DMS79 (cell line): ENCODE results near the gene KATNAL2.

Experiments
- DNase-seq: peaks from one replicate; lab custom pipeline; 2025; lab: John Stamatoyannopoulos, UW

Gene KATNAL2

GRCh38 chr18:46917108-46917802 lies at the start of gene KATNAL2, which contains the start of gene PIAS2:
TSS of gene KATNAL2 (plus strand) at chr18:46917602. CDS start at chr18:46946873, 29,271 bp downstream.
TSS of gene PIAS2 (minus strand) at chr18:46917507. CDS start at chr18:46917345, 162 bp downstream.
- peak; percentile 44 for DNase-seq

- DNase-seq, result no peak
Measured at GRCh38 chr18:46868169-46868921, 49.1 kb upstream of the KATNAL2 start.

GRCh38 chr18:46877329-46877987 lies 39.9 kb upstream of the KATNAL2 start:
- DNase-seq, result no peak

GRCh38 chr18:46883180-46883579 lies 34.2 kb upstream of the KATNAL2 start:
- DNase-seq, result no peak

- no peak for DNase-seq
Measured at GRCh38 chr18:46886893-46887292, 30.5 kb upstream of the KATNAL2 start.

- DNase-seq, result no peak
Measured at GRCh38 chr18:46888965-46889364, 28.4 kb upstream of the KATNAL2 start.

GRCh38 chr18:46891742-46892214 lies 25.6 kb upstream of the KATNAL2 start:
- DNase-seq, result no peak

- no peak for DNase-seq
Measured at GRCh38 chr18:46892842-46893241, 24.6 kb upstream of the KATNAL2 start.

- no peak for DNase-seq
Measured at GRCh38 chr18:46893360-46893759, 24.0 kb upstream of the KATNAL2 start.

GRCh38 chr18:46894124-46894523 lies 23.3 kb upstream of the KATNAL2 start:
- no peak for DNase-seq

GRCh38 chr18:46899274-46899948 lies 18.0 kb upstream of the KATNAL2 start:
- DNase-seq, result no peak

GRCh38 chr18:46903406-46903805 lies 14.0 kb upstream of the KATNAL2 start:
- DNase-seq, result no peak

GRCh38 chr18:46909497-46909896 lies 7.9 kb upstream of the KATNAL2 start:
- DNase-seq, result no peak

GRCh38 chr18:46910856-46911255 lies 6.5 kb upstream of the KATNAL2 start:
- DNase-seq, result no peak

- no peak for DNase-seq
Measured at GRCh38 chr18:46915800-46916550, 1.4 kb upstream of the KATNAL2 start.

GRCh38 chr18:46916551-46917107 lies 773 bp upstream of the KATNAL2 start:
- DNase-seq, result no peak

- DNase-seq, result no peak
Measured at GRCh38 chr18:46917803-46918600, 600 bp downstream of the KATNAL2 start.

GRCh38 chr18:46920067-46920466 lies 2.7 kb downstream of the KATNAL2 start:
- DNase-seq, result no peak

- no peak for DNase-seq
Measured at GRCh38 chr18:46920653-46921052, 3.3 kb downstream of the KATNAL2 start.

GRCh38 chr18:46939337-46939963 lies 22.0 kb downstream of the KATNAL2 start:
- DNase-seq, result no peak
